Measurements from ENCODE around the gene EED.

The EED gene

GRCh38 chr11:86244522-86245368, at the start of gene EED:
EED (plus strand) TSS chr11:86244753; CDS start chr11:86245230, 477 bp downstream.
- Mint-ChIP-seq H3K4me1 (ENCODE audit: low read depth) (peaks cover 31% of the 10 kb centered on the region), H3K27me3 (ENCODE audit: low read depth) (no peaks in the 10 kb centered on the region), H3K36me3 (ENCODE audit: low read depth) (peaks cover 12% of the 10 kb centered on the region), H3K27ac (no peak within 1 kb of the TSS), H3K4me3 (no peak within 1 kb of the TSS), H3K9me3 (no peaks in the 10 kb centered on the region)
- DNase-seq (ENCODE audit: low spot score) = peak; percentile 95

GRCh38 chr11:86194998-86195397, 49.6 kb upstream of the EED start:
- Mint-ChIP-seq H3K27me3 (ENCODE audit: low read depth) (no peaks in the 10 kb centered on the region), H3K9me3 (no peaks in the 10 kb centered on the region), H3K27ac (no peak overlapping the region), H3K4me3 (no peak overlapping the region), H3K4me1 (ENCODE audit: low read depth) (peaks cover 26% of the 10 kb centered on the region), H3K36me3 (ENCODE audit: low read depth) (peaks cover 3% of the 10 kb centered on the region)
- no peak for DNase-seq (ENCODE audit: low spot score)

- DNase-seq (ENCODE audit: low spot score) = no peak
- Mint-ChIP-seq H3K4me1 (ENCODE audit: low read depth) (peaks cover 26% of the 10 kb centered on the region), H3K27me3 (ENCODE audit: low read depth) (no peaks in the 10 kb centered on the region), H3K9me3 (no peaks in the 10 kb centered on the region), H3K36me3 (ENCODE audit: low read depth) (peaks cover 3% of the 10 kb centered on the region), H3K4me3 (no peak overlapping the region), H3K27ac (no peak overlapping the region)
Measured at GRCh38 chr11:86196085-86196696, 48.4 kb upstream of the EED start.

GRCh38 chr11:86196913-86197312, 47.6 kb upstream of the EED start:
- DNase-seq (ENCODE audit: low spot score) = no peak
- Mint-ChIP-seq H3K9me3 (no peaks in the 10 kb centered on the region), H3K4me3 (no peak overlapping the region), H3K36me3 (ENCODE audit: low read depth) (peaks cover 3% of the 10 kb centered on the region), H3K4me1 (ENCODE audit: low read depth) (peaks cover 26% of the 10 kb centered on the region), H3K27me3 (ENCODE audit: low read depth) (no peaks in the 10 kb centered on the region), H3K27ac (no peak overlapping the region)

- Mint-ChIP-seq H3K4me3 (no peak overlapping the region), H3K27ac (no peak overlapping the region), H3K27me3 (ENCODE audit: low read depth) (no peaks in the 10 kb centered on the region), H3K36me3 (ENCODE audit: low read depth) (peaks cover 3% of the 10 kb centered on the region), H3K9me3 (no peaks in the 10 kb centered on the region), H3K4me1 (ENCODE audit: low read depth) (peaks cover 26% of the 10 kb centered on the region)
- DNase-seq (ENCODE audit: low spot score) = no peak
Measured at GRCh38 chr11:86197448-86197847, 47.1 kb upstream of the EED start.

GRCh38 chr11:86198139-86198538, 46.4 kb upstream of the EED start:
- no peak overlapping the region for H3K4me3 Mint-ChIP-seq
- H3K27ac Mint-ChIP-seq = no peak overlapping the region
- no peak for DNase-seq (ENCODE audit: low spot score)
- H3K36me3 Mint-ChIP-seq (ENCODE audit: low read depth) = no peaks in the 10 kb centered on the region
- no peaks in the 10 kb centered on the region for H3K9me3 Mint-ChIP-seq
- H3K4me1 Mint-ChIP-seq (ENCODE audit: low read depth) = peaks cover 19% of the 10 kb centered on the region
- H3K27me3 Mint-ChIP-seq (ENCODE audit: low read depth) = no peaks in the 10 kb centered on the region

- Mint-ChIP-seq H3K36me3 (ENCODE audit: low read depth) (no peaks in the 10 kb centered on the region), H3K4me1 (ENCODE audit: low read depth) (peaks cover 15% of the 10 kb centered on the region), H3K4me3 (no peak overlapping the region), H3K27ac (no peak overlapping the region), H3K9me3 (no peaks in the 10 kb centered on the region), H3K27me3 (ENCODE audit: low read depth) (no peaks in the 10 kb centered on the region)
- DNase-seq (ENCODE audit: low spot score) = no peak
Measured at GRCh38 chr11:86199354-86199753, 45.2 kb upstream of the EED start.

GRCh38 chr11:86201371-86201884, 43.1 kb upstream of the EED start:
- Mint-ChIP-seq H3K27me3 (ENCODE audit: low read depth) (no peaks in the 10 kb centered on the region), H3K4me3 (no peak overlapping the region), H3K36me3 (ENCODE audit: low read depth) (no peaks in the 10 kb centered on the region), H3K9me3 (no peaks in the 10 kb centered on the region), H3K27ac (no peak overlapping the region), H3K4me1 (ENCODE audit: low read depth) (peaks cover 11% of the 10 kb centered on the region)
- no peak for DNase-seq (ENCODE audit: low spot score)

- H3K9me3 Mint-ChIP-seq = no peaks in the 10 kb centered on the region
- peaks cover 8% of the 10 kb centered on the region for H3K4me1 Mint-ChIP-seq (ENCODE audit: low read depth)
- H3K27me3 Mint-ChIP-seq (ENCODE audit: low read depth) = no peaks in the 10 kb centered on the region
- peak; percentile 35 for DNase-seq (ENCODE audit: low spot score)
- no peak overlapping the region for H3K27ac Mint-ChIP-seq
- no peak overlapping the region for H3K4me3 Mint-ChIP-seq
- H3K36me3 Mint-ChIP-seq (ENCODE audit: low read depth) = no peaks in the 10 kb centered on the region
Measured at GRCh38 chr11:86202013-86202336, 42.6 kb upstream of the EED start.

- no peaks in the 10 kb centered on the region for H3K9me3 Mint-ChIP-seq
- H3K4me3 Mint-ChIP-seq = no peak overlapping the region
- H3K36me3 Mint-ChIP-seq (ENCODE audit: low read depth) = no peaks in the 10 kb centered on the region
- no peak for DNase-seq (ENCODE audit: low spot score)
- H3K4me1 Mint-ChIP-seq (ENCODE audit: low read depth) = peaks cover 5% of the 10 kb centered on the region
- H3K27ac Mint-ChIP-seq = no peak overlapping the region
- H3K27me3 Mint-ChIP-seq (ENCODE audit: low read depth) = no peaks in the 10 kb centered on the region
Measured at GRCh38 chr11:86204356-86204755, 40.2 kb upstream of the EED start.

GRCh38 chr11:86205421-86206336, 38.9 kb upstream of the EED start:
- Mint-ChIP-seq H3K27ac (no peak overlapping the region), H3K27me3 (ENCODE audit: low read depth) (no peaks in the 10 kb centered on the region), H3K4me3 (no peak overlapping the region), H3K4me1 (ENCODE audit: low read depth) (peaks cover 3% of the 10 kb centered on the region), H3K9me3 (no peaks in the 10 kb centered on the region), H3K36me3 (ENCODE audit: low read depth) (no peaks in the 10 kb centered on the region)
- DNase-seq (ENCODE audit: low spot score) = no peak

GRCh38 chr11:86206337-86206695, 38.2 kb upstream of the EED start:
- no peaks in the 10 kb centered on the region for H3K27me3 Mint-ChIP-seq (ENCODE audit: low read depth)
- no peaks in the 10 kb centered on the region for H3K36me3 Mint-ChIP-seq (ENCODE audit: low read depth)
- H3K4me3 Mint-ChIP-seq = no peak overlapping the region
- no peak overlapping the region for H3K27ac Mint-ChIP-seq
- no peak for DNase-seq (ENCODE audit: low spot score)
- H3K9me3 Mint-ChIP-seq = no peaks in the 10 kb centered on the region
- peaks cover 3% of the 10 kb centered on the region for H3K4me1 Mint-ChIP-seq (ENCODE audit: low read depth)

GRCh38 chr11:86207413-86207812, 37.1 kb upstream of the EED start:
- H3K27me3 Mint-ChIP-seq (ENCODE audit: low read depth) = no peaks in the 10 kb centered on the region
- DNase-seq (ENCODE audit: low spot score) = no peak
- no peak overlapping the region for H3K4me3 Mint-ChIP-seq

GRCh38 chr11:86208572-86208971, 36.0 kb upstream of the EED start:
- Mint-ChIP-seq H3K4me3 (no peak overlapping the region), H3K4me1 (ENCODE audit: low read depth) (peaks cover 14% of the 10 kb centered on the region), H3K27ac (no peak overlapping the region), H3K27me3 (ENCODE audit: low read depth) (no peaks in the 10 kb centered on the region), H3K9me3 (no peaks in the 10 kb centered on the region), H3K36me3 (ENCODE audit: low read depth) (no peaks in the 10 kb centered on the region)
- no peak for DNase-seq (ENCODE audit: low spot score)

More at GRCh38 chr11:86207413-86207812, 37.1 kb upstream of the EED start:
- no peaks in the 10 kb centered on the region for H3K36me3 Mint-ChIP-seq (ENCODE audit: low read depth)
- H3K4me1 Mint-ChIP-seq (ENCODE audit: low read depth) = peaks cover 8% of the 10 kb centered on the region
- no peaks in the 10 kb centered on the region for H3K9me3 Mint-ChIP-seq
- H3K27ac Mint-ChIP-seq = no peak overlapping the region
